Endodermal cell (in vitro differentiated cells): ENCODE data around the gene KIF26B. TPM values are rescaled to one million over a fixed set of nuclear protein-coding genes. Genes with fewer than 3 reads are reported as not detected.
A peak's percentile ranks its signal among the peaks of the same experiment; 100 is the strongest.

Experiments
- DNase-seq: peaks from one replicate; pipeline ENCODE4 v3.0.0-alpha.2; 2017
- H3K27ac ChIP-seq: 2 replicates; pipeline ENCODE4 v1.5.1; 2013; ENCODE audit warnings: mild to moderate bottlenecking, low read depth, low read length, moderate library complexity
- H3K27me3 ChIP-seq: 2 replicates; pipeline ENCODE4 v1.6.1; 2013; ENCODE audit warnings: mild to moderate bottlenecking, low read length, moderate library complexity; ENCODE audit not compliant: insufficient read depth, control insufficient read depth, poor library complexity, severe bottlenecking
- H3K36me3 ChIP-seq: 2 replicates; pipeline ENCODE4 v1.7.0; 2013; ENCODE audit warnings: mild to moderate bottlenecking, low read length, moderate library complexity; ENCODE audit not compliant: control insufficient read depth, insufficient read depth
- H3K4me1 ChIP-seq: one replicate; pipeline ENCODE4 v1.7.0; 2013; ENCODE audit warnings: low read length; ENCODE audit not compliant: control insufficient read depth, insufficient read depth
- H3K4me3 ChIP-seq: 2 replicates; pipeline ENCODE4 v1.5.1; 2013; ENCODE audit warnings: mild to moderate bottlenecking, low read length, moderate library complexity
- H3K9ac ChIP-seq: 2 replicates; pipeline ENCODE4 v1.6.1; 2013; ENCODE audit warnings: mild to moderate bottlenecking, low read length, moderate library complexity; ENCODE audit not compliant: poor library complexity, severe bottlenecking; ENCODE audit errors: extremely low read depth
- H3K9me3 ChIP-seq: 2 replicates; pipeline ENCODE4 v1.6.1; 2013; ENCODE audit warnings: mild to moderate bottlenecking, low read length, moderate library complexity; ENCODE audit not compliant: control insufficient read depth
- H3K27ac Mint-ChIP-seq: 2 replicates; pipeline ENCODE4 v1.8.0; 2020; ENCODE audit warnings: mixed read lengths
- H3K27me3 Mint-ChIP-seq: 2 replicates; pipeline ENCODE4 v1.8.0; 2021; ENCODE audit warnings: mild to moderate bottlenecking, mixed read lengths; ENCODE audit not compliant: insufficient read depth
- H3K36me3 Mint-ChIP-seq: 2 replicates; pipeline ENCODE4 v1.8.0; 2020; ENCODE audit warnings: low read depth, mixed read lengths
- H3K4me1 Mint-ChIP-seq: 2 replicates; pipeline ENCODE4 v1.8.0; 2020; ENCODE audit warnings: mixed read lengths
- H3K4me3 Mint-ChIP-seq: 2 replicates; pipeline ENCODE4 v1.8.0; 2020; ENCODE audit warnings: mild to moderate bottlenecking, moderate library complexity, mixed read lengths
- H3K9me3 Mint-ChIP-seq: 2 replicates; pipeline ENCODE4 v1.8.0; 2020; ENCODE audit warnings: mild to moderate bottlenecking, mixed read lengths
- CTCF ChIP-seq: fragments of 200-600 bp; sonication (generic); conservative IDR thresholded peaks from 2 replicates; pipeline ENCODE4 v1.5.0; 2021; ENCODE audit warnings: antibody characterized with exemption, mild to moderate bottlenecking
- WGBS, 2 experiments: methylation state at CpG; one replicate each; pipeline versions ENCODE4 v1.1.5 to v1.1.7; 2013; ENCODE audit warnings: missing lambda C conversion rate in 2 of 2, mixed read lengths in 1 of 2; ENCODE audit not compliant: insufficient coverage in 1 of 2, insufficient read length in 1 of 2; 5-methylcytosine and 5-hydroxymethylcytosine counted together
- total RNA-seq, 2 donors: library from RNA; stranded (reverse); fragmentation: NEBNext Ultra II Directional in 1 of 2; extraction: Animal tissue kit (Norgen Biotek cat#: 25700) in 1 of 2; gene quantifications; 2 replicates in 1 of 2; 3 replicates in 1 of 2; pipeline ENCODE4 v1.2.1, GENCODE V29; 2021

Gene KIF26B
- total RNA-seq, 2 donors from 2014 or later: 12.3 to 21.0 TPM

GRCh38 chr1:245216366-245217115 is 61.8 kb downstream of the KIF26B start:
- WGBS, 2 experiments: 71 to 73% methylated on average over 4 to 11 of the region's 11 CpGs
- Mint-ChIP-seq H3K36me3 (peaks cover 15% of the 10 kb centered on the region), H3K4me3 (no peak overlapping the region), H3K9me3 (no peaks in the 10 kb centered on the region), H3K27ac (no peak overlapping the region), H3K27me3 (peaks cover 3% of the 10 kb centered on the region), H3K4me1 (peaks cover 44% of the 10 kb centered on the region)
- H3K36me3 ChIP-seq: peaks cover 4% of the 10 kb centered on the region
- H3K4me3 ChIP-seq: no peak overlapping the region
- peaks cover 5% of the 10 kb centered on the region for H3K4me1 ChIP-seq
- no peak overlapping the region for H3K27ac ChIP-seq
- H3K9me3 ChIP-seq: no peaks in the 10 kb centered on the region
- H3K27me3 ChIP-seq: no peaks in the 10 kb centered on the region
- no peak for TF ChIP-seq CTCF
- DNase-seq: peak; percentile 69
- no peak overlapping the region for H3K9ac ChIP-seq

GRCh38 chr1:245217853-245218608 is 63.2 kb downstream of the KIF26B start:
- Histone ChIP-seq H3K9ac (no peak overlapping the region), H3K27me3 (no peaks in the 10 kb centered on the region)

More at GRCh38 chr1:245217853-245218608, 63.2 kb downstream of the KIF26B start:
- peaks cover 15% of the 10 kb centered on the region for H3K36me3 Mint-ChIP-seq
- no peak overlapping the region for H3K4me3 ChIP-seq
- H3K9me3 ChIP-seq: no peaks in the 10 kb centered on the region
- H3K36me3 ChIP-seq: peaks cover 4% of the 10 kb centered on the region
- H3K27ac ChIP-seq: no peak overlapping the region
- H3K27me3 Mint-ChIP-seq: peaks cover 3% of the 10 kb centered on the region
- no peaks in the 10 kb centered on the region for H3K9me3 Mint-ChIP-seq
- DNase-seq: no peak
- no peak overlapping the region for H3K4me3 Mint-ChIP-seq
- H3K4me1 ChIP-seq: peaks cover 5% of the 10 kb centered on the region
- H3K27ac Mint-ChIP-seq: no peak overlapping the region
- 75 to 92% methylated on average over 11 to 12 of the region's 12 CpGs for WGBS, 2 experiments
- H3K4me1 Mint-ChIP-seq: peaks cover 36% of the 10 kb centered on the region
- TF ChIP-seq CTCF: no peak
